Inferior parietal cortex (tissue), 1 donor: ENCODE data around the gene LRFN5.
"Not testable (repeated sequence)": the region's sequence is repeated elsewhere in the genome, so short reads cannot be mapped to it uniquely, and the experiment has no call there.

Source experiments
- DNase-seq: peaks from one replicate; pipeline ENCODE4 v3.0.0-alpha.2; 2016; ENCODE audit errors: extremely low spot score

The LRFN5 gene

DNA sequence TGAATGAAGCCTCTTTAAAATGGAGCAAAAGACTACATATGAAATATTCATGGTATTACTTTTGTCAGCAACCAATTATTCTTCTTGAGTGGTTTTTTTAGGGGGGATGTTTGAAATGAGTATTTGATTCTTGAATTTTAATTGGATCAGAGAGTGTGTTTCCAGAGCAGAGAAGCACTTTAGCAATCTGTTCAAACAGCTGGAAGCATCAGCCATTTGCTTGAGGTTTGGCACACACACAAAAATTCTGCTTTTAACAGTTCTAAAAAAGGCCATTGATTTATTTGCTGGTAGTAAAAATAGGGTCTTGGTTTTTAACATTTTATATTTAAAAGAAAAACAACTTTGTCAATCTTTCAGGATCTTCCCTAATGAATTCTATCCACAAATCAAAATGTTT, 292.7 kb downstream of the LRFN5 start:
- no peak for DNase-seq

DNA sequence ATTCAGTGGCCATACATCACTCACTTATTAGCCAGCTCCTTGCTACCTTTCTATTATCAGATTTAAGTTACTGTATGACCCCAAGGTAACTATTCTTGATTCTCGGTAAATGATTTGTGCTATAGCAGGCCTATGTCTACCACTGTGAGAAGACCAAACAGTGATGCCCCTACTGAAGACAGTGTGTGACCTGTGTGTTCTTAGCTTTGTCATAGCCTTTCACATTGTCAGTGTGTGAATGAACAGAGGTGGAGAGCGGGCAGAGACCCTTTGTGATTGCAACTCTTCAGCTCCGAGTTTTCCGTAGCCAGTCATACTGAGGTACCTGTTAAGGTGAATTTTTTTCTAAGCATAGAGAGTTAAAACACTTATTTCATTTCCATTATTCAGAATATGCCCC, 294.0 kb downstream of the LRFN5 start:
- DNase-seq: no peak

DNA sequence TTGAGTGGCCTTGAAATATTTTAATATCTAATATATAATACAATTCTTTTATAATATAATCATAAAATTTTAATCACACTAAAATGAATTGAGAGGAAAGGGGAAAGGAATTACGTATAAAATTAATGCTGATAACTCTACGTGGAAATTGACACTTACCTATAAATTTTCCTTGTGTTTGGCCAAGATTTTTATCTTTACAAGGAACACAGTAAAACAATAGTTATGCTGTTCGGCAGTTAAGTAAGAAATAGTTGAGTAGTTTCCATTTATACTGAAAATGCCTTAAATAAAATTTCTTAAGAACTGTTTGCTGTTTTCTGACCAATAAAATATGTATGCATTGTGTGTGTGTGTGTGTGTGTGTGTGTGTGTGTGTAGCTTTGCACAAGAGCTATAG, 294.4 kb downstream of the LRFN5 start:
- DNase-seq: no peak

DNA sequence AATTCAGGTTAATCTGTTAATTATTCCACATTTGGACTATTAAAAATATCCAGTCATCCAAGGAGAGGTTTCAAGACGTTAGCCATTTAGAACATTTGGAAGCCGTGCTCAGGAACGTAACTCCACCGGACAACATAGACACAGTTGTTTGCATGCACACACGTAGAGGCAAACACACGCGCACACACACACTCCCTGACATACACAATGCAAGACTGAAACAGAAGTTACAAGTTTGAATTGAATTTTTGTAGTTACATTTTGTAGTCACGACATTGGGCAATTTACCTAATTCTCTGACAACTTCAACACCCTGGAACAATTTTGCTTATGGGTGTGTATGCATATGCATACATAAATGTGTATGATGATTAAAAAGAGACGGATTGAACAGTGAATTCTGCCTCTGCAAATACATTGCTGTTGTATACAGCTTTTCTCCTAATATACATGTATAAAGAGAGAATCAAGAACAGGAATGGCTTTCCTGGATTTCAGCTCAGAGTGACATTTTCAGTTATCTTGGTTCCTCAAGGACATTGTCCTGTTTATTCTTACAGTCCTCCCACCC, 298.8 kb downstream of the LRFN5 start:
- no peak for DNase-seq

DNA sequence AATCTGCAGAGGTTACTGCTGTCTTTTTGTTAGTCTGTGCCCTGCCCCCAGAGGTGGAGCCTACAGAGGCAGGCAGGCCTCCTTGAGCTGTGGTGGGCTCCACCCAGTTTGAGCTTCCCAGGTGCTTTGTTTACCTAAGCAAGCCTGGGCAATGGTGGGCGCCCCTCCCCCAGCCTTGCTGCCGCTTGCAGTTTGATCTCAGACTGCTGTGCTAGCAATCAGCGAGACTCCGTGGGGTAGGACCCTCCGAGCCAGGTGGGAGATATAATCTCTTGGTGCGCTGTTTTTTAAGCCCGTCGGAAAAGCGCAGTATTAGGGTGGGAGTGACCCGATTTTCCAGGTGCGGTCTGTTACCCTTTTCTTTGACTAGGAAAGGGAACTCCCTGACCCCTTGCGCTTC, 304.5 kb downstream of the LRFN5 start:
- DNase-seq: not testable (repeated sequence)

DNA sequence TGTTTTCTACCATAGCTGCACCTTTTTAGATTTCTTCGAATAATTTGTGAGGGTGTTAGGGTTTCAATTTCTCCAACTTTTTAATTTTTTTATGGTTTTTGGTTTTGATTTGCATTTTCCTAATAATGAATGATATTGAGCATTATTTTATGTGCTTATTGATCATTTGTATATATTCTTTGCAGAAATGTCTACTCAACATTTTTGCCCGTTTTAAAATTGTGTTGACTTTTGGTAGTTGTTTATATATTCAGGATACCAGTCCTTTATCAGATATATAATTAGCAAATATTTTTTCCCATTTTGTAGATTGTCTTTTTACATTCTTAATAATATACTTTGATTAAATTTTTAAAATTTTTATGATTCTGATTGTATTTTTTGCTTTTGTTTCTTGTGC, 306.7 kb downstream of the LRFN5 start:
- no peak for DNase-seq

DNA sequence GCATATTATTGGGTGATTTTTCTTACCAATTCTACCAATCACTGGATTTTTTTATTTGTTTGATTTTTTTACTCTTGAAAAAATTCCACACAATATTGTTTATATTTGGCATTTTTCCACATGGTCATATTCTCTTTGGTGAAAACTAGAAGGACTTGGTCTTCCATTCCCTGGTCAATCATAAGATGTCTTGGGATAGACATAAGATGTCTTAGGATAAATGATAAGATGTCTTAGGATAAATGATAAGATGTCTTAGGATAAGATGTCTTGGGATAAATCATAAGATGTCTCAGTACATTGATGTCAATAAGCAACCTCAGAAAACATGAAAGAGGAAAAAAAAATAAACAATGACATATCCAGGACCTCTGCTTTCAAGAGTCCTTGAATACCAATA, 309.1 kb downstream of the LRFN5 start:
- no peak for DNase-seq

DNA sequence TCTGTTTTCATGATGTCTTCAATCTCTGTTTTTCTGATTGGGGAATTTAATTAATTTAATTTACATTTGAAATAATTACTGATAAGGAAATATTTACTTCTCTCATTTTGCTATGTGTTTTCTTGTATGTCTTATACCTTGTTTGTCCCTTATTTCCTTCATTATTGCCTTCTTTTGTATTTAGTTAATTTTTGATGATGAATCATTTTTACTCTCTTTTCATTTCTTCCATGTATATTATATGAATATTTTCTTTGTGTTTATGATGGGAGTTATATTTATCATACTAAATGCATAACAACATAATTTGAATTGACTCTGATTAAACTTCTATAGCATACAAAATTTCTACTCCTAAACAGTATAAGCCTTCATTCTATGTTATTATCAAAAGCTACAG, 309.6 kb downstream of the LRFN5 start:
- DNase-seq: no peak

DNA sequence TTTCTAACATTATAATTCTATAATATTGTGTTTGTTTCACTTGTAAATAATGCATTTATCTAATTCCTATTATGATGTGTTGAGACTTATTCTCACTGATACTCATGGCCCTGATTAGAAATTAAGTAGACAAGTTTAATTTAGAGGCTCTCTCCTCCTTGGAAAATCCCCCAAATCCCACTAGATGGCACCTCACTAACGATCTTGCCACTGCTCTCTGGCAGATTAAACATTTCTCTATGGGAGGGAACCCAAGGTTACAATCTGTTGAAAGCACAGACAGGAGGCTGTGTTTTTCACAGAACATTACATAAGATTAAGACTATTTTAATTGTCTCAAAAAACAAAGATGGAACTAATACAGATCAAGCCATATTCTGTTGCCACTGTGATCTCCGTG, 318.7 kb downstream of the LRFN5 start:
- DNase-seq: peak; percentile 34

DNA sequence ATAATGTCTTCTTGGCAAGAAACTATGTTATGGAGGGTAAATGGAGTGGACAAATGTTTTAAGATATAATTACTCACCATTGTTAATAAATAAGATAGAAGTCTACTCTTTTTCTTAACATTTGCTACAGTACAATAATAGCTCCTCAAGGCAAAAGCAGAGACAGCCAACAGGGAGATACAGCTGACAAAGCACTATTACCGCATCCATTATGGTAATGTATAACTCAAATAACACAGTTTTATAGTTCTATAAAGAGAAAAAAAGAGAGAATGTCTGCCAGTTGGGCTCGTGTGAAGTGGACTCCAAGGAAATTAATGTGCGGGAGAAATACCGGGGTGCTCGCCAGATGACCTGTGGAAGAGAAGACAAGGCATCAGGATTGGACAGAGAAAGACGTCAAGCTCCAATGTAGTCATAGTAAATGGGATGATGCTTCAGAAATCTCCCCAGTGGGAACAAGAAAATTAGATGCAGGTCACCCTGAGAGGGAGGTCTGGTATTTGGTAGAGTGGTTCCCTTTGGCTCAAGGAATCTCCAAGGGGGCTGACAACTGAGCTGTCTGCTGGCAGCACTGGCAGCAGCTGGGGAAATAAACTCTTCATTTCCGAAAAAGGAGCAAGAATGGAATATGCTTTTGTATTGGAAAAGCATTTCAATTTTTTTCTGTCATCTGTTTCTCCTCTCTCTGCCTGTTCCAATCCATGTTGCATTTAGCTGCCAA, 343.9 kb downstream of the LRFN5 start:
- DNase-seq: no peak
